MM.1S (cell line): ENCODE measurements around the gene DDX51.

ENCODE experiments used
- DNase-seq: peaks from one replicate; pipeline ENCODE4 v3.0.0-alpha.2; 2015
- H2AFZ ChIP-seq: fragments of 300-600 bp; sonication (generic); 2 replicates; pipeline ENCODE4 v1.6.0; 2016; ENCODE audit warnings: antibody characterized with exemption, low read length
- H3F3A ChIP-seq: fragments of 300-600 bp; sonication (generic); 2 replicates; pipeline ENCODE4 v1.6.1; 2016; ENCODE audit warnings: mild to moderate bottlenecking, antibody characterized with exemption, low read length, moderate library complexity, mixed read lengths; ENCODE audit not compliant: insufficient read depth
- H3K27ac ChIP-seq: fragments of 300-600 bp; sonication (generic); 2 replicates; pipeline ENCODE4 v1.5.1; 2016; ENCODE audit warnings: mild to moderate bottlenecking, low read length
- H3K27me3 ChIP-seq: fragments of 300-600 bp; sonication (generic); replicated peaks from 2 replicates; pipeline ENCODE4 v1.6.0; 2016; ENCODE audit warnings: low read length; ENCODE audit not compliant: insufficient read depth
- H3K36me3 ChIP-seq: fragments of 300-600 bp; sonication (generic); replicated peaks from 2 replicates; pipeline ENCODE4 v1.6.1; 2016; ENCODE audit warnings: mild to moderate bottlenecking, low read length, mixed read lengths; ENCODE audit not compliant: insufficient read depth
- H3K4me1 ChIP-seq: fragments of 300-600 bp; sonication (generic); 2 replicates; pipeline ENCODE4 v1.6.1; 2016; ENCODE audit warnings: low read length, mixed read lengths
- H3K4me2 ChIP-seq: fragments of 300-600 bp; sonication (generic); 2 replicates; pipeline ENCODE4 v1.6.0; 2016; ENCODE audit warnings: low read depth, low read length
- H3K4me3 ChIP-seq: fragments of 300-600 bp; sonication (generic); 2 replicates; pipeline ENCODE4 v1.5.1; 2016; ENCODE audit warnings: low read length, mixed read lengths
- H3K79me2 ChIP-seq: fragments of 300-600 bp; sonication (generic); 2 replicates; pipeline ENCODE4 v1.6.1; 2016; ENCODE audit warnings: mixed run types, low read length, mixed read lengths
- H3K9ac ChIP-seq: fragments of 300-600 bp; sonication (generic); 2 replicates; pipeline ENCODE4 v1.6.1; 2016; ENCODE audit warnings: low read length, mixed read lengths
- H3K9me2 ChIP-seq: fragments of 300-600 bp; sonication (generic); replicated peaks from 2 replicates; pipeline ENCODE4 v1.6.1; 2016; ENCODE audit warnings: mild to moderate bottlenecking, low read length, mixed read lengths; ENCODE audit not compliant: insufficient read depth
- H3K9me3 ChIP-seq: fragments of 300-600 bp; sonication (generic); replicated peaks from 2 replicates; pipeline ENCODE4 v1.6.1; 2016; ENCODE audit warnings: mild to moderate bottlenecking, low read length, mixed read lengths; ENCODE audit not compliant: insufficient read depth
- H4K20me1 ChIP-seq: fragments of 300-600 bp; sonication (generic); 2 replicates; pipeline ENCODE4 v1.6.1; 2016; ENCODE audit warnings: mild to moderate bottlenecking, low read length, moderate library complexity, mixed read lengths; ENCODE audit not compliant: insufficient read depth
- EZH2 ChIP-seq: fragments of 300-600 bp; sonication (generic); optimal IDR thresholded peaks from 2 replicates; pipeline ENCODE3; 2017; ENCODE audit warnings: low read depth, mild to moderate bottlenecking, antibody characterized with exemption, low read length, mixed read lengths
- EZH2phosphoT487 ChIP-seq: fragments of 300-600 bp; sonication (generic); IDR thresholded peaks from 2 replicates; pipeline ENCODE4 v1.6.1; 2018; ENCODE audit warnings: antibody characterized with exemption, low read length
- TF ChIP-seq, protein P1 (sequence below): fragments of 300-600 bp; sonication (generic); IDR thresholded peaks from 2 replicates; pipeline ENCODE4 v1.5.1; 2016; ENCODE audit warnings: antibody characterized with exemption, low read length, mixed read lengths

Gene DDX51

DNA sequence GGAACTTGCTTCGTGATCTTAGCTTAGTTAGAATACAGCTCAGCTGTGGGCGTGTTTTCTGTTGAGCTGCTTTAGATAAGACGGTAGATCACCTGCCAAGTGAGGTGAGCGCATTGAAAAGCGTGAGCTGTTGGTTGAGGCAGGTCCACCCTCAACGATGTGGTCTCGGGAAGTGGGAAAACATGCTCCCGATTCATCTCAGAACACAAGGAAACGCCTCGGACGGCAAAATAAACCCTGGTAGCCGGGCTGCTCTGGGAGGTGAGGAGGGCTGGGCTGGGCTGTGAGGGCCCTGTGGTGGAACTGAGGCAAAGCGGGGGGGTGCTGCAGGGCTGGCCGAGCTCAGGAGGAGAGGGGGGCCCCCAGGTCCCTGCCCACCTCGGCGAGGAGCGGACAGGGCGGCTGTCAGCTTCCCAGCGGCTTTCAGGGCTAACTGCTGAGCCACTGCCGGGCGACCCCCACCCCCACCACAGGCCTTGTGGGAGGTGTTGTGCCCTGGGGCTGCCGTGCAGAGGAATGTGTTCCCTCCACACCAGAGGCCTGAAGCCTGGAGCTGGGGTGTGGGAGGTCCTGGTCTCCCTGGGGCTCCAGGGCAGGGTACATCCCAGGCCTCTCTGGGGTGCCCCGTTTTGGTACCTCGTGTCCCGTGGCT lies 30.8 kb upstream of the DDX51 start:
- no peak overlapping the region for H3K9ac ChIP-seq
- H4K20me1 ChIP-seq = no peaks in the 10 kb centered on the region
- no peak for DNase-seq
- no peaks in the 10 kb centered on the region for H3K9me2 ChIP-seq
- no peaks in the 10 kb centered on the region for H3F3A ChIP-seq
- H3K27me3 ChIP-seq = peaks cover 14% of the 10 kb centered on the region
- peak overlapping the region; percentile 21; the same call in 1 of the 2 replicates for H3K4me2 ChIP-seq
- no peaks in the 10 kb centered on the region for H3K36me3 ChIP-seq
- no peak overlapping the region for H3K27ac ChIP-seq
- no peak overlapping the region for H2AFZ ChIP-seq
- no peaks in the 10 kb centered on the region for H3K79me2 ChIP-seq
- no peaks in the 10 kb centered on the region for H3K4me1 ChIP-seq
- no peaks in the 10 kb centered on the region for H3K9me3 ChIP-seq
- H3K4me3 ChIP-seq = no peak overlapping the region
- no peak for TF ChIP-seq EZH2
- TF ChIP-seq, protein P1, sequence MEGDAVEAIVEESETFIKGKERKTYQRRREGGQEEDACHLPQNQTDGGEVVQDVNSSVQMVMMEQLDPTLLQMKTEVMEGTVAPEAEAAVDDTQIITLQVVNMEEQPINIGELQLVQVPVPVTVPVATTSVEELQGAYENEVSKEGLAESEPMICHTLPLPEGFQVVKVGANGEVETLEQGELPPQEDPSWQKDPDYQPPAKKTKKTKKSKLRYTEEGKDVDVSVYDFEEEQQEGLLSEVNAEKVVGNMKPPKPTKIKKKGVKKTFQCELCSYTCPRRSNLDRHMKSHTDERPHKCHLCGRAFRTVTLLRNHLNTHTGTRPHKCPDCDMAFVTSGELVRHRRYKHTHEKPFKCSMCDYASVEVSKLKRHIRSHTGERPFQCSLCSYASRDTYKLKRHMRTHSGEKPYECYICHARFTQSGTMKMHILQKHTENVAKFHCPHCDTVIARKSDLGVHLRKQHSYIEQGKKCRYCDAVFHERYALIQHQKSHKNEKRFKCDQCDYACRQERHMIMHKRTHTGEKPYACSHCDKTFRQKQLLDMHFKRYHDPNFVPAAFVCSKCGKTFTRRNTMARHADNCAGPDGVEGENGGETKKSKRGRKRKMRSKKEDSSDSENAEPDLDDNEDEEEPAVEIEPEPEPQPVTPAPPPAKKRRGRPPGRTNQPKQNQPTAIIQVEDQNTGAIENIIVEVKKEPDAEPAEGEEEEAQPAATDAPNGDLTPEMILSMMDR = no peak
- no peak for TF ChIP-seq EZH2phosphoT487

DNA sequence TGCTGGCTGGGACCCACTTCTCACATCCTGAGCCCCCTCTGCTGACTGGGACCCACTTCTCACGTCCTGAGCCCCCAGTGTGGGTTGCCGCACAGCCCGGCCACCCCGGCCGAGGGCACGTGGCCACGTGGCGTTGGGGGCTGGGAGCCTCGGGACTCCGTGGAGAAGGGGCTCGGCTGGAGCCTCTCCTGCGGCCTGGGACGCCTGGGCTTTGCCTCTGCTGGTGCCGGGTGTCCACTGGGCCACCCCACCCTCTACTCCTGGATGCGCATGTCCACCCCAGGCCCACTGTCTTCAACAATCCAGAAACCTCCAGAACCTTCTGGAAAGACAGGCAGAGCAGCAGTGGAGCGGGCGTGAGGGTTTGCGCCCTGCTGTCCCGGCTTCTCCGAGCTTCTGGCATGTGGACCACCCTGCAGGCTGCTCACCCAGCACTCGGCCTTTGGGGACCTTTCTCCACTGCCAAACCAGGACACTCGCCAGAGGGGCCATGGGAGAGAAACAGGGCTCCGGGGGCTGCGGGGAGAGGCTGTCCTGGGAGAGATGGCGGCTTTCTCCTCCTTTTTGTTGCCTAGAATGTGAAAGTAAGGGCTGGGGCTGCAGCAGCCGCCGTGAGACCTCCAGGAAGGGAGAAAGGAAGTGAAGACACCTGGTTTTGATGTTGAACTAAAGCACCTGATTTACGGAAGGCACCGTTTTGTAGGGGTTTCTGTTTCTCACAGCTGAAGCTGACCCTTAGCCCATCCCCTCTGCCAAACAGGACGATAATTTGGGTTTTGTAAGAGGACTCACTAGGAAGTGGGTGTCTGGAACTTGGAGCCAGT lies 30.1 kb upstream of the DDX51 start:
- no peak for DNase-seq
- Histone ChIP-seq H3K27me3 (peaks cover 14% of the 10 kb centered on the region), H3F3A (no peaks in the 10 kb centered on the region), H3K9me3 (no peaks in the 10 kb centered on the region), H3K79me2 (no peaks in the 10 kb centered on the region), H3K4me2 (peak overlapping the region; percentile 21; the same call in 1 of the 2 replicates), H2AFZ (no peak overlapping the region), H3K9ac (no peak overlapping the region), H3K27ac (no peak overlapping the region), H3K9me2 (no peaks in the 10 kb centered on the region), H4K20me1 (no peaks in the 10 kb centered on the region), H3K4me1 (no peaks in the 10 kb centered on the region), H3K4me3 (no peak overlapping the region), H3K36me3 (no peaks in the 10 kb centered on the region)
- TF ChIP-seq EZH2phosphoT487 = no peak
- TF ChIP-seq, protein P1 = no peak

DNA sequence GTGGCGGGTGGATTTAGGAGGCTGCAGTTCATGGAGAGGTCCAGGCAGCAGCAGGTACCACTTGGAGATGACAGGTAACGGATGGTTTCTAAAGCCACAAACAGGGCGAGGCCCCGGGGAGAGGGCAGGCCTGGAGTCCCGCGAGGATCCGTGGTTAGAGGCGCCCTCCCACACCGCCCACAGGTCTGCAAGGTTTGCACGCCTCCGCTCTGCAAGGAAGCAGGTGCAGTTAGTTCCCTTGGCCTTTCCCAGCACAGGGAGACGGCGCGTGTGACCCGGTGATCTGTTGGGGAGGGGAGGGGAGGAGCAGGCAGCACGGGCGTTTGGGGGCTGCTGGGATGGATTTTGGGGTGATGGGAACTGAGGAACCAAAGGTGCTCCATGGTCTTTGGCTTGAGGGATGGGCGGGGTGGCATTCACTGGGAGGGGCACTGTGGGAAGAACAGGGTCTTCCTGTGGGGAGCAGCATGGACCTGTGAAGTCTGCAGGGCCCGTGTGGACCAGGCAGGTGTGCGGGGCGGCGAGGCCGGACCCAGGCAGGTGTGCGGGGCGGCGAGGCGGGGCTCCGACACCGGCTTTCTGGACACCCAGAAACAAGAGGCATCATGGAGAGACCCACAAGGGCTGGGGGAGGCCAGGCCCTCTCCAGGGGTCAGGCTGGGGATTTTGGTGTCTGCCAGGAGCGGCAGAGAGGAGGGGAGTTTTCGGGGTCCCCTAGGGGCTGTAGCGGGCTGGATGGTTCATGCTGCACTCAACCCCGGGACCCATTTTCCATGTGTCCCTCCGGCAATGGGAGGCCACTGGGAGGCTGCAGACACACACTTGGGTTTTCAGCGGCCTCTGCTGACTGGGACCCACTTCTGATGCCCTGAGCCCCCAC lies 29.3 kb upstream of the DDX51 start:
- Histone ChIP-seq H3K4me2 (no peak overlapping the region), H4K20me1 (no peaks in the 10 kb centered on the region), H3K27me3 (peaks cover 11% of the 10 kb centered on the region), H3K4me3 (no peak overlapping the region), H2AFZ (no peak overlapping the region), H3F3A (no peaks in the 10 kb centered on the region), H3K9ac (no peak overlapping the region), H3K9me2 (no peaks in the 10 kb centered on the region), H3K9me3 (no peaks in the 10 kb centered on the region), H3K27ac (no peak overlapping the region), H3K79me2 (no peaks in the 10 kb centered on the region), H3K36me3 (no peaks in the 10 kb centered on the region), H3K4me1 (no peaks in the 10 kb centered on the region)
- peak; percentile 22 for DNase-seq
- TF ChIP-seq EZH2phosphoT487 (no peak), EZH2 (no peak)
- TF ChIP-seq, protein P1 = no peak
